HepG2 (cell line): ENCODE measurements around the gene IL17RC. TPM values are rescaled to one million over a fixed set of nuclear protein-coding genes. Genes with fewer than 3 reads are reported as not detected.

Experiments used
- CCAR2 ChIP-seq: fragments of 200-400 bp; formaldehyde crosslinking; optimal IDR thresholded peaks from 2 replicates; pipeline ENCODE3; 2018; ENCODE audit warnings: low read depth, mild to moderate bottlenecking, low read length, moderate library complexity
- CENPBD1 ChIP-seq: sonication (generic); formaldehyde crosslinking; IDR thresholded peaks from 2 replicates; pipeline ENCODE4 v1.8.0; 2022; ENCODE audit warnings: missing genetic modification reagents, low read depth, mild to moderate bottlenecking, borderline replicate concordance
- FOXJ3 ChIP-seq: sonication (generic); formaldehyde crosslinking; IDR thresholded peaks from 2 replicates; pipeline ENCODE4 v1.4.0; 2020; ENCODE audit warnings: missing genetic modification reagents, mild to moderate bottlenecking, borderline replicate concordance
- HIVEP1 ChIP-seq: sonication (generic); formaldehyde crosslinking; IDR thresholded peaks from 2 replicates; pipeline ENCODE4 v1.4.0; 2020; ENCODE audit warnings: mild to moderate bottlenecking, missing genetic modification reagents
- KAT7 ChIP-seq: IDR thresholded peaks from 2 replicates; pipeline ENCODE4 v1.6.1; 2018; ENCODE audit warnings: borderline replicate concordance, missing compliant biosample characterization
- KLF16 ChIP-seq, 2 experiments: sonication (generic) in 1 of 2; formaldehyde crosslinking in 1 of 2; IDR thresholded peaks; 2 replicates each; pipeline versions ENCODE4 v1.6.1 to v1.8.0; 2016 to 2023; ENCODE audit warnings: missing genetic modification reagents in 2 of 2, missing compliant biosample characterization in 1 of 2
- KMT2A ChIP-seq: sonication (generic); formaldehyde crosslinking; IDR thresholded peaks from 2 replicates; pipeline ENCODE4 v1.4.0; 2020; ENCODE audit warnings: missing genetic modification reagents
- PRDM15 ChIP-seq: sonication (generic); formaldehyde crosslinking; IDR thresholded peaks from 2 replicates; pipeline ENCODE4 v1.4.0; 2020; ENCODE audit warnings: missing genetic modification reagents
- SALL1 ChIP-seq: sonication (generic); formaldehyde crosslinking; IDR thresholded peaks from 2 replicates; pipeline ENCODE4 v1.8.0; 2022; ENCODE audit warnings: mild to moderate bottlenecking, missing genetic modification reagents
- TRIM24 ChIP-seq: sonication (generic); formaldehyde crosslinking; IDR thresholded peaks from 2 replicates; pipeline ENCODE4 v1.8.0; 2022; ENCODE audit warnings: mild to moderate bottlenecking, missing genetic modification reagents
- ZBTB10 ChIP-seq: sonication (generic); formaldehyde crosslinking; IDR thresholded peaks from 2 replicates; pipeline ENCODE4 v1.4.0; 2020; ENCODE audit warnings: missing genetic modification reagents, borderline replicate concordance
- ZMYM4 ChIP-seq: sonication (generic); formaldehyde crosslinking; IDR thresholded peaks from 2 replicates; pipeline ENCODE4 v1.8.1; 2023; ENCODE audit warnings: mild to moderate bottlenecking, missing genetic modification reagents
- ZNF101 ChIP-seq: sonication (generic); formaldehyde crosslinking; IDR thresholded peaks from 2 replicates; pipeline ENCODE4 v1.4.0; 2020; ENCODE audit warnings: mild to moderate bottlenecking, low read depth, missing genetic modification reagents, borderline replicate concordance
- polyA plus RNA-seq, 8 experiments: library from polyadenylated mRNA; depleted of rRNA in 3 of 8; stranded (reverse) in 7 of 8; unstranded in 1 of 8; fragments of >200 nt; fragmentation: Illumina TruSeq in 4 of 8; extraction: Trizol in 4 of 8; gene quantifications; 2 replicates each; pipeline versions ENCODE4 v1.2.1 to v1.2.3, GENCODE V29; 2011 to 2016; ENCODE audit warnings: low read depth in 4 of 8, missing spikeins in 1 of 8, mixed read lengths in 1 of 8; ENCODE audit not compliant: insufficient read depth in 1 of 8
- total RNA-seq, 5 experiments: library from RNA; depleted of rRNA; stranded (reverse); fragments of >200 nt; fragmentation: Illumina TruSeq; extraction: Trizol; gene quantifications; 2 replicates each; pipeline ENCODE4 v1.2.3, GENCODE V29; 2016; ENCODE audit warnings: low read depth in 1 of 5
- TF ChIP-seq, protein P1 (sequence below): sonication (generic); formaldehyde crosslinking; IDR thresholded peaks from 2 replicates; pipeline ENCODE4 v1.4.0; 2020; ENCODE audit warnings: mild to moderate bottlenecking, missing genetic modification reagents
- TF ChIP-seq, protein P2 (sequence below): sonication (generic); formaldehyde crosslinking; conservative IDR thresholded peaks from 2 replicates; pipeline ENCODE4 v1.4.0; 2020; ENCODE audit warnings: mild to moderate bottlenecking, missing genetic modification reagents, moderate library complexity

The IL17RC gene
- total and polyA plus RNA-seq, 2 of the 13 experiments (the other 11 are each of a cell fraction or from before 2014, with no cell fraction given) = 20.7 to 24.0 TPM

DNA sequence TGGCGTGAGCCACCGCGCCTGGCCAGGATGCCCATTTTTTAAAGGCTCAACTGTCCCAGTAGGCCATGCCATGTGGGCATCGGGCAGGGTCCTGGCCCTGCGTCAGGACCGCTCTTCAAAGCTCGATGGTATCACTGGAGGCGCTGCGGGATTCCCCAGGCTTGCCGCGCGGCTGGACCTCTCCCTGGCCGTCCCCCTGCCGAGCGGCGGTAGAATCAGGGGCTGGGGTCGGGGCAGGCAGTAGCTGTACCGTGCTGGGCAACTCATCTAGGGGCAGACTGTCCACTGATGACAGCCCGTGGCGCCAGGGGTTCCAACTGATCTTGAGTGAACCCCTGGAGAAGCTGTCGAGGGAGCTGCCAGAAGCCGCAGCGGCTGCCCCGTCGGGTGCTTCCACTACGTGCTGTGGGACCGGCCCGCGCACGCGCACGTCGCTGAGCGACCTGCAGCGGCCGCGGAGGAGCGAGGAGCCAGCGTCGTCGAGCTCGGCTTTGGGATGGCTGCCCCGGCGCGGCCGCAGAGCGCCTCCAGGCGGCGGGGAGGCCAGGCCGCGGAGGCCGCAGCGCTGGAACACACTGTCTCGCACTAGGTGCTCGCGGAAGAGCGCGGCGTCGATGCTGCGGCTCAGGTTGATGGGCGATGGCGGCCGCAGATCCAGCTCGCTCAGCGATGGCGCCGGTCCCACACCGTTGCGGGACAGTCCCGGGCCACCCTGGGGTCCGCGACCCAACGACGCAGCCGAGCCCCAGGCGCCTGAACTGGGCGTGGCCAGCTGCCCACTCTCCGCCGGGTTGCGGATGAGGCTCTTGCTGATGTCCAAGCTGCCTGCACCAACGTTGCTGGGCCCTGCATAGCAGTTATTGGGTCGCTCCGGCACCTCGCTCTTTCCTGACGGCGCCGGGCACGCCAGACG is 29.5 kb downstream of the IL17RC start (continued):
- no peak for TF ChIP-seq FOXJ3
- TF ChIP-seq, protein P1, sequence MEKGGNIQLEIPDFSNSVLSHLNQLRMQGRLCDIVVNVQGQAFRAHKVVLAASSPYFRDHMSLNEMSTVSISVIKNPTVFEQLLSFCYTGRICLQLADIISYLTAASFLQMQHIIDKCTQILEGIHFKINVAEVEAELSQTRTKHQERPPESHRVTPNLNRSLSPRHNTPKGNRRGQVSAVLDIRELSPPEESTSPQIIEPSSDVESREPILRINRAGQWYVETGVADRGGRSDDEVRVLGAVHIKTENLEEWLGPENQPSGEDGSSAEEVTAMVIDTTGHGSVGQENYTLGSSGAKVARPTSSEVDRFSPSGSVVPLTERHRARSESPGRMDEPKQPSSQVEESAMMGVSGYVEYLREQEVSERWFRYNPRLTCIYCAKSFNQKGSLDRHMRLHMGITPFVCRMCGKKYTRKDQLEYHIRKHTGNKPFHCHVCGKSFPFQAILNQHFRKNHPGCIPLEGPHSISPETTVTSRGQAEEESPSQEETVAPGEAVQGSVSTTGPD = no peak
- TF ChIP-seq ZBTB10 (CRISPR knock-in tag) = no peak; the same call in 1 of the 2 replicates
- TF ChIP-seq CCAR2 = no peak
- no peak for TF ChIP-seq CENPBD1 (CRISPR knock-in tag)
- TF ChIP-seq KMT2A (CRISPR knock-in tag) = no peak; the same call in 1 of the 2 replicates
- no peak for TF ChIP-seq TRIM24 (CRISPR knock-in tag)
- no peak for TF ChIP-seq ZNF101
- peak in 1 of 2 experiments; percentile 7; a peak in 1 of 4 replicates for TF ChIP-seq KLF16 (CRISPR knock-in tag; IDR thresholded peaks at IDR 0.05)
- no peak for TF ChIP-seq PRDM15 (CRISPR knock-in tag)
- peak; percentile 38; the same call in 1 of the 2 replicates for TF ChIP-seq HIVEP1
- peak; percentile 42 for TF ChIP-seq KAT7 (CRISPR knock-in tag)
- TF ChIP-seq ZMYM4 (CRISPR knock-in tag) = peak; percentile 94
- TF ChIP-seq SALL1 = peak; percentile 76
- TF ChIP-seq, protein P2, sequence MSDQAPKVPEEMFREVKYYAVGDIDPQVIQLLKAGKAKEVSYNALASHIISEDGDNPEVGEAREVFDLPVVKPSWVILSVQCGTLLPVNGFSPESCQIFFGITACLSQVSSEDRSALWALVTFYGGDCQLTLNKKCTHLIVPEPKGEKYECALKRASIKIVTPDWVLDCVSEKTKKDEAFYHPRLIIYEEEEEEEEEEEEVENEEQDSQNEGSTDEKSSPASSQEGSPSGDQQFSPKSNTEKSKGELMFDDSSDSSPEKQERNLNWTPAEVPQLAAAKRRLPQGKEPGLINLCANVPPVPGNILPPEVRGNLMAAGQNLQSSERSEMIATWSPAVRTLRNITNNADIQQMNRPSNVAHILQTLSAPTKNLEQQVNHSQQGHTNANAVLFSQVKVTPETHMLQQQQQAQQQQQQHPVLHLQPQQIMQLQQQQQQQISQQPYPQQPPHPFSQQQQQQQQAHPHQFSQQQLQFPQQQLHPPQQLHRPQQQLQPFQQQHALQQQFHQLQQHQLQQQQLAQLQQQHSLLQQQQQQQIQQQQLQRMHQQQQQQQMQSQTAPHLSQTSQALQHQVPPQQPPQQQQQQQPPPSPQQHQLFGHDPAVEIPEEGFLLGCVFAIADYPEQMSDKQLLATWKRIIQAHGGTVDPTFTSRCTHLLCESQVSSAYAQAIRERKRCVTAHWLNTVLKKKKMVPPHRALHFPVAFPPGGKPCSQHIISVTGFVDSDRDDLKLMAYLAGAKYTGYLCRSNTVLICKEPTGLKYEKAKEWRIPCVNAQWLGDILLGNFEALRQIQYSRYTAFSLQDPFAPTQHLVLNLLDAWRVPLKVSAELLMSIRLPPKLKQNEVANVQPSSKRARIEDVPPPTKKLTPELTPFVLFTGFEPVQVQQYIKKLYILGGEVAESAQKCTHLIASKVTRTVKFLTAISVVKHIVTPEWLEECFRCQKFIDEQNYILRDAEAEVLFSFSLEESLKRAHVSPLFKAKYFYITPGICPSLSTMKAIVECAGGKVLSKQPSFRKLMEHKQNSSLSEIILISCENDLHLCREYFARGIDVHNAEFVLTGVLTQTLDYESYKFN (CRISPR knock-in tag) = peak; percentile 37
